Stimulated activated CD8-positive, alpha-beta memory T cell treated with anti-CD3 and anti-CD28 coated beads, Interleukin-15, amount 100 ng/mL, for 1 hour (primary cell): ENCODE data around the gene ABCD2.
"Not testable (repeated sequence)": the region's sequence is repeated elsewhere in the genome, so short reads cannot be mapped to it uniquely, and the experiment has no call there.

Source experiments
- DNase-seq: peaks from one replicate; pipeline ENCODE4 v3.0.0-alpha.2; 2020; ENCODE audit warnings: low read depth

ABCD2 gene

GRCh38 chr12:39611818-39612217 is 7.8 kb downstream of the ABCD2 start:
- DNase-seq = no peak

GRCh38 chr12:39610436-39611025 is 9.1 kb downstream of the ABCD2 start:
- no peak for DNase-seq

- no peak for DNase-seq
These were observed 12.7 kb downstream of the ABCD2 start for GRCh38 chr12:39606712-39607423.

GRCh38 chr12:39605996-39606395 is 13.6 kb downstream of the ABCD2 start:
- no peak for DNase-seq

- DNase-seq = no peak
These were observed 14.1 kb downstream of the ABCD2 start for GRCh38 chr12:39605501-39605900.

GRCh38 chr12:39603065-39603464 is 16.5 kb downstream of the ABCD2 start:
- no peak for DNase-seq

- DNase-seq = not testable (repeated sequence)
These were observed 17.7 kb downstream of the ABCD2 start for GRCh38 chr12:39601951-39602350.

GRCh38 chr12:39595928-39596327 is 23.7 kb downstream of the ABCD2 start:
- DNase-seq = no peak

GRCh38 chr12:39592295-39592694 is 27.3 kb downstream of the ABCD2 start:
- DNase-seq = no peak

GRCh38 chr12:39588348-39588747 is 31.3 kb downstream of the ABCD2 start:
- DNase-seq = no peak

- DNase-seq = no peak
These were observed 32.4 kb downstream of the ABCD2 start for GRCh38 chr12:39587225-39587624.

- DNase-seq = no peak
These were observed 32.8 kb downstream of the ABCD2 start for GRCh38 chr12:39586816-39587215.

- no peak for DNase-seq
These were observed 38.0 kb downstream of the ABCD2 start for GRCh38 chr12:39581592-39581991.

GRCh38 chr12:39575498-39575875 is 44.1 kb downstream of the ABCD2 start:
- DNase-seq = no peak

GRCh38 chr12:39574785-39575497 is 44.7 kb downstream of the ABCD2 start:
- DNase-seq = no peak

- no peak for DNase-seq
These were observed 45.2 kb downstream of the ABCD2 start for GRCh38 chr12:39574378-39574777.

GRCh38 chr12:39573971-39574370 is 45.6 kb downstream of the ABCD2 start:
- DNase-seq = no peak

GRCh38 chr12:39572551-39572950 is 47.1 kb downstream of the ABCD2 start:
- DNase-seq = no peak

GRCh38 chr12:39571351-39571750 is 48.3 kb downstream of the ABCD2 start:
- no peak for DNase-seq

GRCh38 chr12:39553476-39553875 is 66.1 kb downstream of the ABCD2 start:
- no peak for DNase-seq

GRCh38 chr12:39544211-39544610 is 75.4 kb downstream of the ABCD2 start:
- not testable (repeated sequence) for DNase-seq

- DNase-seq = no peak
These were observed 78.1 kb downstream of the ABCD2 start for GRCh38 chr12:39541471-39541870.

GRCh38 chr12:39538679-39539104 is 80.9 kb downstream of the ABCD2 start:
- DNase-seq = no peak
